HG03342 (cell line): ENCODE measurements around the gene DHX9.
A peak's percentile ranks its signal among the peaks of the same experiment; 100 is the strongest.

Source experiments
- ATAC-seq: cut with Tn5 transposase; IDR thresholded peaks from one replicate; pipeline ENCODE4 v1.9.1; 2021; ENCODE audit warnings: mild to moderate bottlenecking, moderate library complexity; ENCODE audit not compliant: unreplicated experiment

The DHX9 gene

GRCh38 chr1:182839209-182840066, at the start of gene DHX9:
Gene DHX9, plus strand, starts transcription at chr1:182839347. Its CDS starts 3,220 bp downstream, at chr1:182842567.
- peak; percentile 81 for ATAC-seq

GRCh38 chr1:182791281-182792179, 47.6 kb upstream of the DHX9 start:
- ATAC-seq: no peak

GRCh38 chr1:182794091-182794490, 45.1 kb upstream of the DHX9 start:
- ATAC-seq: no peak

- no peak for ATAC-seq
These were observed 44.4 kb upstream of the DHX9 start for GRCh38 chr1:182794676-182795201.

- ATAC-seq: no peak
These were observed 43.5 kb upstream of the DHX9 start for GRCh38 chr1:182795563-182796228.

GRCh38 chr1:182802006-182802803, 36.9 kb upstream of the DHX9 start:
- no peak for ATAC-seq

- no peak for ATAC-seq
These were observed 35.3 kb upstream of the DHX9 start for GRCh38 chr1:182803846-182804245.

- no peak for ATAC-seq
These were observed 33.0 kb upstream of the DHX9 start for GRCh38 chr1:182806015-182806678.

- ATAC-seq: no peak
These were observed 31.2 kb upstream of the DHX9 start for GRCh38 chr1:182807907-182808306.

GRCh38 chr1:182809414-182809957, 29.7 kb upstream of the DHX9 start:
- ATAC-seq: no peak

- no peak for ATAC-seq
These were observed 27.0 kb upstream of the DHX9 start for GRCh38 chr1:182811975-182812722.

- ATAC-seq: no peak
These were observed 22.3 kb upstream of the DHX9 start for GRCh38 chr1:182816863-182817262.

- ATAC-seq: no peak
These were observed 21.3 kb upstream of the DHX9 start for GRCh38 chr1:182817802-182818201.

GRCh38 chr1:182823220-182823619, 15.9 kb upstream of the DHX9 start:
- ATAC-seq: no peak

GRCh38 chr1:182826892-182827291, 12.3 kb upstream of the DHX9 start:
- ATAC-seq: no peak

GRCh38 chr1:182829285-182829932, 9.7 kb upstream of the DHX9 start:
- peak; percentile 70 for ATAC-seq

- ATAC-seq: no peak
These were observed 5.9 kb upstream of the DHX9 start for GRCh38 chr1:182833271-182833670.

- ATAC-seq: no peak
These were observed 4.8 kb upstream of the DHX9 start for GRCh38 chr1:182834326-182834725.
